ENCODE measurements around the gene TTLL11. TPM values are rescaled to one million over a fixed set of nuclear protein-coding genes. Genes with fewer than 3 reads are reported as not detected.

The TTLL11 gene
- total RNA-seq, 4 donors from 2014 or later = 9.1 to 47.4 (median 11.3) TPM

- Histone ChIP-seq H3K9me3 (no peaks in the 10 kb centered on the region), H3K4me3 (no peak overlapping the region), H3K4me1 (peaks cover 2 to 14% (median 9%) of the 10 kb centered on the region in 4 donors), H3K36me3 (no peaks in the 10 kb centered on the region), H3K27ac (peak overlapping the region in 2 of 4 donors; percentile 8 to 68), H3K27me3 (no peaks in the 10 kb centered on the region)
- 97 to 100% methylated on average over 1 of the region's 1 CpG for WGBS, 2 donors (ENCODE audit: low coverage in 1 of 2)
- TF ChIP-seq POLR2AphosphoS5 (IDR thresholded peaks at IDR 0.05) = no peak
- no peak for TF ChIP-seq CTCF (IDR thresholded peaks at IDR 0.05)
- TF ChIP-seq EP300 (IDR thresholded peaks at IDR 0.05; ENCODE audit: low read depth) = no peak
- TF ChIP-seq POLR2A (IDR thresholded peaks at IDR 0.05) = no peak
- no peak for DNase-seq
- intact Hi-C loops (cut with DNase I; ENCODE audit: low total_unique reads) = no loop called here
- in situ Hi-C loops (cut with MboI; ENCODE audit: low pct_ligation_motif_present in 1 of 4, low pct_unique_long_range_greater_than_20kb in 1 of 4, low sequenced_read_pairs in 3 of 4) = no loop called here
These were observed 7.8 kb downstream of the TTLL11 start for GRCh38 chr9:122085260-122085659.

- Histone ChIP-seq H3K27me3 (no peaks in the 10 kb centered on the region), H3K9me3 (no peaks in the 10 kb centered on the region), H3K4me1 (peaks cover 0 to 14% (median 7%) of the 10 kb centered on the region in 4 donors), H3K36me3 (no peaks in the 10 kb centered on the region), H3K4me3 (no peak overlapping the region), H3K27ac (peak overlapping the region; percentile 19 to 68 (median 49))
- intact Hi-C loops (cut with DNase I; ENCODE audit: low total_unique reads) (no loop called here), in situ Hi-C loops (cut with MboI; ENCODE audit: low pct_ligation_motif_present in 1 of 4, low pct_unique_long_range_greater_than_20kb in 1 of 4, low sequenced_read_pairs in 3 of 4) (no loop called here)
- 72 to 86% methylated on average over 9 of the region's 9 CpGs for WGBS, 2 donors (ENCODE audit: low coverage in 1 of 2)
- TF ChIP-seq EP300 (IDR thresholded peaks at IDR 0.05; ENCODE audit: low read depth) (no peak), POLR2A (IDR thresholded peaks at IDR 0.05) (no peak), POLR2AphosphoS5 (IDR thresholded peaks at IDR 0.05) (no peak), CTCF (IDR thresholded peaks at IDR 0.05) (no peak)
- no peak for DNase-seq
These were observed 9.0 kb downstream of the TTLL11 start for GRCh38 chr9:122084026-122084675.

- no peak overlapping the region for H3K4me3 ChIP-seq
- H3K27me3 ChIP-seq = no peaks in the 10 kb centered on the region
- H3K36me3 ChIP-seq = no peaks in the 10 kb centered on the region
- 54 to 64% methylated on average over 2 to 5 of the region's 5 CpGs for WGBS, 2 donors (ENCODE audit: low coverage in 1 of 2)
- no peak for DNase-seq
- peak overlapping the region in 3 of 4 donors; percentile 43 to 69 (median 60) for H3K27ac ChIP-seq
- peaks cover 0 to 10% (median 2%) of the 10 kb centered on the region in 4 donors for H3K4me1 ChIP-seq
- TF ChIP-seq CTCF (IDR thresholded peaks at IDR 0.05) (no peak), POLR2AphosphoS5 (IDR thresholded peaks at IDR 0.05) (no peak), POLR2A (IDR thresholded peaks at IDR 0.05) (no peak), EP300 (IDR thresholded peaks at IDR 0.05; ENCODE audit: low read depth) (no peak)
- peaks cover 0 to 5% of the 10 kb centered on the region in 2 donors for H3K9me3 ChIP-seq
- intact Hi-C loops (cut with DNase I; ENCODE audit: low total_unique reads) (no loop called here), in situ Hi-C loops (cut with MboI; ENCODE audit: low pct_ligation_motif_present in 1 of 4, low pct_unique_long_range_greater_than_20kb in 1 of 4, low sequenced_read_pairs in 3 of 4) (no loop called here)
These were observed 12.1 kb downstream of the TTLL11 start for GRCh38 chr9:122080986-122081385.

GRCh38 chr9:122078557-122078956 is 14.6 kb downstream of the TTLL11 start:
- H3K9me3 ChIP-seq = peaks cover 0 to 5% of the 10 kb centered on the region in 2 donors
- no peak for DNase-seq
- no peak overlapping the region for H3K27ac ChIP-seq
- intact Hi-C loops (cut with DNase I; ENCODE audit: low total_unique reads) = no loop called here
- H3K4me3 ChIP-seq = no peak overlapping the region
- WGBS, 2 donors (ENCODE audit: low coverage in 1 of 2) = 59 to 91% methylated on average over 1 of the region's 1 CpG
- in situ Hi-C loops (cut with MboI; ENCODE audit: low pct_ligation_motif_present in 1 of 4, low pct_unique_long_range_greater_than_20kb in 1 of 4, low sequenced_read_pairs in 3 of 4) = no loop called here
- H3K4me1 ChIP-seq = peaks cover 0 to 21% (median 2%) of the 10 kb centered on the region in 4 donors
- H3K36me3 ChIP-seq = no peaks in the 10 kb centered on the region
- TF ChIP-seq POLR2AphosphoS5 (IDR thresholded peaks at IDR 0.05) (no peak), POLR2A (IDR thresholded peaks at IDR 0.05) (no peak), CTCF (IDR thresholded peaks at IDR 0.05) (no peak), EP300 (IDR thresholded peaks at IDR 0.05; ENCODE audit: low read depth) (no peak)
- no peaks in the 10 kb centered on the region for H3K27me3 ChIP-seq

All from transverse colon (tissue), 4 donors.